Caco-2 (cell line): ENCODE measurements around the gene DOHH. TPM values are rescaled to one million over a fixed set of nuclear protein-coding genes. Genes with fewer than 3 reads are reported as not detected.

Experiments used
- BruUV-seq: library from RNA; stranded (reverse); fragments of 400-500 nt; replicated peaks from 2 replicates; lab custom pipeline; 2021; lab: Mats Ljungman, UMichigan
- CTCF ChIA-PET: fragments of 300-600 bp; sonication (Branson Sonifier 250); formaldehyde crosslinking; loops from one replicate; lab custom pipeline; 2022; ENCODE audit warnings: antibody characterized with exemption; lab: Charles Lee
- POLR2A ChIA-PET: fragments of 300-600 bp; sonication (Branson Sonifier 250); formaldehyde crosslinking; loops from one replicate; lab custom pipeline; 2022; ENCODE audit warnings: antibody characterized with exemption; lab: Charles Lee
- DNase-seq, 2 experiments: peaks; one replicate each; pipeline versions ENCODE4 v3.0.0 to v3.0.0-alpha.2; 2020 to 2022
- H3K27me3 ChIP-seq: replicated peaks from 2 replicates; pipeline ENCODE4 v1.6.0; 2011; ENCODE audit warnings: low read length; ENCODE audit not compliant: control insufficient read depth, insufficient read depth
- H3K36me3 ChIP-seq: 2 replicates; pipeline ENCODE4 v1.5.1; 2011; ENCODE audit warnings: low read length; ENCODE audit not compliant: control insufficient read depth, insufficient read depth
- H3K4me1 ChIP-seq: fragments of 250-450 bp; sonication (Bioruptor Pico); 2 replicates; pipeline ENCODE4 v1.5.1; 2020; ENCODE audit warnings: mild to moderate bottlenecking
- H3K4me3 ChIP-seq: 2 replicates; pipeline ENCODE4 v1.5.1; 2011; ENCODE audit warnings: low read depth, mild to moderate bottlenecking, control low read depth, low read length
- H3K9me3 ChIP-seq: fragments of 250-450 bp; sonication (Bioruptor Pico); 2 replicates; pipeline ENCODE4 v1.5.1; 2020; ENCODE audit warnings: mild to moderate bottlenecking, moderate library complexity
- H3K27ac Mint-ChIP-seq: one replicate; pipeline ENCODE4 v1.8.0; 2022; ENCODE audit warnings: mixed read lengths; ENCODE audit not compliant: unreplicated experiment
- H3K27me3 Mint-ChIP-seq: one replicate; pipeline ENCODE4 v1.8.0; 2022; ENCODE audit warnings: mixed read lengths; ENCODE audit not compliant: insufficient read depth, unreplicated experiment
- H3K36me3 Mint-ChIP-seq: one replicate; pipeline ENCODE4 v1.8.0; 2022; ENCODE audit warnings: mild to moderate bottlenecking, mixed read lengths; ENCODE audit not compliant: insufficient read depth, unreplicated experiment
- H3K4me1 Mint-ChIP-seq: one replicate; pipeline ENCODE4 v1.8.0; 2022; ENCODE audit warnings: low read depth, mixed read lengths; ENCODE audit not compliant: unreplicated experiment
- H3K4me3 Mint-ChIP-seq: one replicate; pipeline ENCODE4 v1.8.0; 2022; ENCODE audit warnings: mild to moderate bottlenecking, moderate library complexity, mixed read lengths; ENCODE audit not compliant: unreplicated experiment
- H3K9me3 Mint-ChIP-seq: one replicate; pipeline ENCODE4 v1.8.0; 2022; ENCODE audit warnings: mixed read lengths; ENCODE audit not compliant: unreplicated experiment
- CTCF ChIP-seq, 2 experiments: fragments of 200-600 bp in 1 of 2; IDR thresholded peaks; 1 replicate in 1 of 2; 2 replicates in 1 of 2; pipeline versions ENCODE4 v1.5.1 to v1.8.0; 2011 to 2022; ENCODE audit warnings: antibody characterized with exemption in 1 of 2, control low read depth in 1 of 2, inconsistent platforms in 1 of 2, low read depth in 1 of 2, low read length in 1 of 2, mild to moderate bottlenecking in 1 of 2, moderate library complexity in 1 of 2; ENCODE audit not compliant: insufficient read depth in 1 of 2, severe bottlenecking in 1 of 2, unreplicated experiment in 1 of 2
- intact Hi-C: fragments of 100-400 bp; cut with micrococcal nuclease; formaldehyde crosslinking; loops from one replicate; pipeline ENCODE4 v1.10.0; 2022; ENCODE audit not compliant: unreplicated experiment
- total RNA-seq: library from RNA; stranded (reverse); gene quantifications from 2 replicates; pipeline ENCODE4 v1.2.3, GENCODE V29; 2022

Gene DOHH
- total RNA-seq, 1 experiment from 2014 or later = 17.4 TPM

GRCh38 chr19:3477506-3477905 is 23.0 kb downstream of the DOHH start:
- ChIA-PET CTCF (no interaction called here), POLR2A (no interaction called here)
- no TSS peak for BruUV-seq
- Histone ChIP-seq H3K4me3 (no peak overlapping the region), H3K27me3 (no peaks in the 10 kb centered on the region), H3K4me1 (peaks cover 49% of the 10 kb centered on the region), H3K9me3 (no peaks in the 10 kb centered on the region), H3K36me3 (no peaks in the 10 kb centered on the region)
- Mint-ChIP-seq H3K4me1 (peaks cover 5% of the 10 kb centered on the region), H3K36me3 (peaks cover 6% of the 10 kb centered on the region), H3K4me3 (no peak overlapping the region), H3K9me3 (no peaks in the 10 kb centered on the region), H3K27me3 (no peaks in the 10 kb centered on the region), H3K27ac (no peak overlapping the region)
- DNase-seq = no peak
- TF ChIP-seq CTCF (IDR thresholded peaks at IDR 0.05; ENCODE audit: insufficient read depth in 1 of 2, low read depth in 1 of 2, low read length in 1 of 2, severe bottlenecking in 1 of 2, unreplicated experiment in 1 of 2) = no peak
- intact Hi-C loops = no loop called here

GRCh38 chr19:3476830-3477229 is 23.6 kb downstream of the DOHH start:
- no peak overlapping the region for H3K4me3 ChIP-seq
- Mint-ChIP-seq H3K27ac (no peak overlapping the region), H3K27me3 (no peaks in the 10 kb centered on the region), H3K9me3 (no peaks in the 10 kb centered on the region), H3K4me3 (no peak overlapping the region), H3K4me1 (peaks cover 2% of the 10 kb centered on the region), H3K36me3 (peaks cover 6% of the 10 kb centered on the region)
- no peaks in the 10 kb centered on the region for H3K9me3 ChIP-seq
- ChIA-PET CTCF (interaction anchor here (1.0 kb wide), 1 partner anchor 8 kb away, joined by 5 read pairs; no protein-coding TSS in a partner anchor), POLR2A (no interaction called here)
- intact Hi-C loops = no loop called here
- no peak for DNase-seq
- peaks cover 48% of the 10 kb centered on the region for H3K4me1 ChIP-seq
- no peaks in the 10 kb centered on the region for H3K27me3 ChIP-seq
- BruUV-seq = no TSS peak
- no peak for TF ChIP-seq CTCF (IDR thresholded peaks at IDR 0.05; ENCODE audit: insufficient read depth in 1 of 2, low read depth in 1 of 2, low read length in 1 of 2, severe bottlenecking in 1 of 2, unreplicated experiment in 1 of 2)
- H3K36me3 ChIP-seq = no peaks in the 10 kb centered on the region

GRCh38 chr19:3475449-3475848 is 25.0 kb downstream of the DOHH start:
- Histone ChIP-seq H3K27me3 (no peaks in the 10 kb centered on the region), H3K4me3 (no peak overlapping the region), H3K4me1 (peaks cover 34% of the 10 kb centered on the region), H3K9me3 (no peaks in the 10 kb centered on the region), H3K36me3 (no peaks in the 10 kb centered on the region)
- intact Hi-C loops = no loop called here
- no peak for TF ChIP-seq CTCF (IDR thresholded peaks at IDR 0.05; ENCODE audit: insufficient read depth in 1 of 2, low read depth in 1 of 2, low read length in 1 of 2, severe bottlenecking in 1 of 2, unreplicated experiment in 1 of 2)
- H3K9me3 Mint-ChIP-seq = no peaks in the 10 kb centered on the region
- H3K27me3 Mint-ChIP-seq = no peaks in the 10 kb centered on the region
- H3K27ac Mint-ChIP-seq = no peak overlapping the region
- DNase-seq = no peak
- H3K4me1 Mint-ChIP-seq = no peaks in the 10 kb centered on the region
- H3K36me3 Mint-ChIP-seq = peaks cover 6% of the 10 kb centered on the region
- BruUV-seq = no TSS peak
- ChIA-PET CTCF (no interaction called here), POLR2A (no interaction called here)
- H3K4me3 Mint-ChIP-seq = no peak overlapping the region
